GM18505 (cell line): Measurements from ENCODE around the gene ZNRD2.
"Not testable (repeated sequence)": the region's sequence is repeated elsewhere in the genome, so short reads cannot be mapped to it uniquely, and the experiment has no call there.

ENCODE experiments used
- ATAC-seq: cut with Tn5 transposase; IDR thresholded peaks from one replicate; pipeline ENCODE4 v1.9.1; 2021; ENCODE audit not compliant: unreplicated experiment
- POLR2A ChIP-seq: IDR thresholded peaks from 4 replicates; pipeline ENCODE4 v1.6.1; 2011; ENCODE audit warnings: borderline replicate concordance; ENCODE audit not compliant: insufficient read depth, insufficient read length; ENCODE audit errors: extremely low read depth

ZNRD2 gene, protein sequence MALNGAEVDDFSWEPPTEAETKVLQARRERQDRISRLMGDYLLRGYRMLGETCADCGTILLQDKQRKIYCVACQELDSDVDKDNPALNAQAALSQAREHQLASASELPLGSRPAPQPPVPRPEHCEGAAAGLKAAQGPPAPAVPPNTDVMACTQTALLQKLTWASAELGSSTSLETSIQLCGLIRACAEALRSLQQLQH

DNA sequence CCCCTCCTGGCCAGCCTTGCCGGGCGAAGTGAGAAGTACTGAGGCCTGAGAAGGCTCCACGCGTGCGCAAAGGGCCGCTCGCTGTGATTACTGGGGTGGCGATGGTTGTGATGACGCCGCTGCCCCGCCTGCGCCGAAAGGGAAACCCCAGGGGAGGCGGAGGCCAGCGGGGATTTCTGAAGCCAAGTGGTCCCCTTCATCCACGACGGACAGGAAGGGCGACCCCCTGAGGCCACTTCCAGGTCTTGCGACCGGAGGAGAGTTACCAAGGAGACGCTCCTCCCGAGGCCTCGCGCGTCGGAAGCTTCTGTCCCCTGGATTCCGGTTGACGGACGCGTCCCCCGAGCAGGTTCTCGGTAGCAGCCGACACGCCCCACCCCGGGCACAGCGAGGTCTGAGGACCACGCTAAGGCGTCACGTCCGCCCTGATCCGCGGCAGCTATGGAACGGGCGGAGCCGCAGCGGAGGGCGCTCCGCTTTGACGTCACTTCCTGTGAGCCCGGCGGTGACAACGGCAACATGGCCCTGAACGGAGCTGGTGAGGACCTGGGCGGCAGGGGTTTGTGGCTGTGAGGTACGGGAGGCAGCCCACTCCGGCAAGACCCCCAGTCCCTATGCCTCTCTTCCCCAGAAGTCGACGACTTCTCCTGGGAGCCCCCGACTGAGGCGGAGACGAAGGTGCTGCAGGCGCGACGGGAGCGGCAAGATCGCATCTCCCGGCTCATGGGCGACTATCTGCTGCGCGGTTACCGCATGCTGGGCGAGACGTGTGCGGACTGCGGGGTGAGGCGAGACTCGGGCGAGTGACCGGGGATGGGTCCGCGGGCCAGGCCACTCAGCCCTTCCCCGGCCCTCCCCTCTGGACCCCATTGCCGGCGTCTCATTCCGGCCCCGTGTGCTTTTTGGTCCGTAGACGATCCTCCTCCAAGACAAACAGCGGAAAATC is at the start of gene ZNRD2:
ZNRD2 (plus strand) TSS at position 505 of the 946 bp plus-strand sequence; CDS start at position 520, 15 bp downstream.
- ATAC-seq, result peak; percentile 60
- peak; percentile 78 for TF ChIP-seq POLR2A

DNA sequence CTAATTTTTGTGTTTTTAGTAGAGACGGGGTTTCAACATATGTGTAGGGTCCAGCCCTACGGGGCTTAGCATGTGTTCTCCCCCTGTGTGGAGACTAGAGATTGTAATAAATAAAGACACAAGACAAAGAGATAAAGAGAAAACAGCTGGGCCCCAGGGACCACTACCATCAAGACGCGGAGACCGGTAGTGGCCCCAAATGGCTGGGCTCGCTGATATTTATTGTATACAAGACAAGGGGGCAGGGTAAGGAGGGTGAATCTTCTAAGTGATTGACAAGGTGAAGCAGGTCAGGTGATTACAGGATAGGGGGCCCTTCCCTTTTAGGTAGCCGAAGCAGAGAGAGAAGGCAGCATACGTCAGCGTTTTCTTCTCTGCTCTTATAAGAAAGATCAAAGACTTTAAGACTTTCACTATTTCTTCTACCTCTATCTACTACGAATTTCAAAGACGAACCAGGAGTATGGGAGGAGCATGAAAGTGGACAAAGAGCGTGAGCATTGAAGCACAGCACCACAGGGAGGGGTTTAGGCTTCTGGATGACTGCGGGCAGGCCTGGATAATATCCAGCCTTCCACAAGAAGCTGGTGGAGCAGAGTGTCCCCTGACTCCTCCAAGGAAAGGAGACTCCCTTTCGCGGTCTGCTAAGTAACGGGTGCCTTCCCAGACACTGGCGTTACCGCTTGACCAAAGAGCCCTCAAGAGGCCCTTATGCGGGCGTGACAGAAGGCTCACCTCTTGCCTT is 48.3 kb upstream of the ZNRD2 start:
- not testable (repeated sequence) for ATAC-seq

DNA sequence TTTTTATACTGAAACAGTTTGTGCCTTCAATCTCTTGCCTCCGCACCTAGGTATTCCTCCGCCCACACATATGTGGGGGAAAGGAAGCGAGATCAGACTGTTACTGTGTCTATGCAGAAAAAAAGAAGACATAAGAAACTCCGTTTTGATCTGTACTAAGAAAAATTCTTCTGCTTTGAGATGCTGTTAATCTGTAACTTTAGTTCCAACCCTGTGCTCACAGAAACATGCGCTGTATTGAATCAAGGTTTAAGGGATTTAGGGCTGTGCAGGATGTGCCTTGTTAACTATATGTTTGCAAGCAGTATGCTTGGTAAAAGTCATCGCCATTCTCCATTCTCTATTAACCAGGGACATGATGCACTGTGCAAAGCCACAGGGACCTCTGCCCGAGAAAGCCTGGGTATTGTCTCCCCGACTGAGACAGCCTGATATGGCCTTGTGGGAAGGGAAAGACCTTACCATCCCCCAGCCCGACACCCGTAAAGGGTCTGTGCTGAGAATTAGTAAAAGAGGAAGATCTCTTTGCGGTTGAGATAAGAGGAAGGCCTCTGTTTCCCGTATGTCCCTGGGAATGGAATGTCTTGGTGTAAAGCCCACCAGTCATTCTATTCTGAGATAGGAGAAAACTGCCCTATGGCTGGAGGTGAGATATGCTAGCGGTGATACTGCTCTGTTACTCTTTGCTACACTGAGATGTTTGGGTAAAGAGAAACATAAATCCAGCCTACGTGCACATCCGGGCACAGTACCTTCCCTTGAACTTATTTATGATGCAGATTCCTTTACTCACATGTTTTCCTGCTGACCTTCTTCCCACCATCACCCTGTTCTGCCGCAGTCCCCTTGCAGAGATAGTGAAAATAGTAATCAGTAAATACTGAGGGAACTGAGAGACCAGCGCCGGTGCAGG is 47.3 kb upstream of the ZNRD2 start:
- not testable (repeated sequence) for ATAC-seq

DNA sequence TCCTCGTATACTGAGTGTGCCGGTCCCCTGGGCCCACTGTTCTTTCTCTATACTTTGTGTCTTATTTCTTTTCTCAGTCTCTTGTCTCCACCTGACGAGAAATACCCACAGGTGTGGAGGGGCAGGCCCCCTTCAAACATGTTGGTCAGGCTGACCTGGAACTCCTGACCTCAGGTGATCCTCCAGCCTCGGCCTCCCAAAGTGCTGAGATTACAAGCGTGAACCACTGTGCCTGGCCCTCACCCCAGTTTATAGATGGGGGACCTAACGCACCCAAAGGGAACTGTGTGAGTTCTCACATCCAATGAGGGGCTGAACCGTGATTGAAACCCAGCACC is 46.7 kb upstream of the ZNRD2 start:
- not testable (repeated sequence) for ATAC-seq

DNA sequence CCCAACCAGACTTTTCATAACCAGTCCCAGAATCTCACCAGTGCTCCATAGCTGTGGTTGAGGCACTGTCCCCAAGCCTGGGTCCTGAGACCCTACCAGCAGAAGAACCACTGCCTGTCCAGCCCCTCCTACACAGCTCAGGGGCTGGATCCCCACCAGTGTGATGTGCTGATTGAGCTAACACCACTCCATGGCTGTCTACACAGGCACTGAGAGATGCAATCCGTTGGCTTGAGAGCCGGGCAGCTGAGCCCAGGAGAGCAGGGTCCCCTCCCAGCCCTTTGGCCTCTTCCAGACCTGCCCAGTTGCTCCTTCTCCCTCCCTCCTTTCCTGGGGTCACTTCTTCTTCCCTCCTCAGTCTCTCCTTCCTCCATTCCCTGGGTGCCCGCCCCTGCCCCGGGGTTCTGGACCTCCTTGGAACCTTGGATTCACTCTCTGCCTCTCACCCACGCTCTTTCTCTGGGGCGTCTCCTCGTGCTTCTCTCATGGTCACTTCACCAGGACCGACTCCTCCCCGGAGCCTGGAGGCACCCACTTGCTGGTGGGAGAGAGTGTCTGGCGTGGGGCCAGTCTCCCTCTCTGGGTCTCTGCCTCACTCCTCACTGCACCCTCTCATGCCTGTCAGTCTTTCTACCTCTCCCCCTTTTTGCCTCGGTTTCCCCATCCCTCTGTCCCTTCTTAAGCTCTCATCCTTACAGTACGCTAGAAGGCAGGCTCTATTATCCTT is 46.1 kb upstream of the ZNRD2 start:
- ATAC-seq, result no peak

DNA sequence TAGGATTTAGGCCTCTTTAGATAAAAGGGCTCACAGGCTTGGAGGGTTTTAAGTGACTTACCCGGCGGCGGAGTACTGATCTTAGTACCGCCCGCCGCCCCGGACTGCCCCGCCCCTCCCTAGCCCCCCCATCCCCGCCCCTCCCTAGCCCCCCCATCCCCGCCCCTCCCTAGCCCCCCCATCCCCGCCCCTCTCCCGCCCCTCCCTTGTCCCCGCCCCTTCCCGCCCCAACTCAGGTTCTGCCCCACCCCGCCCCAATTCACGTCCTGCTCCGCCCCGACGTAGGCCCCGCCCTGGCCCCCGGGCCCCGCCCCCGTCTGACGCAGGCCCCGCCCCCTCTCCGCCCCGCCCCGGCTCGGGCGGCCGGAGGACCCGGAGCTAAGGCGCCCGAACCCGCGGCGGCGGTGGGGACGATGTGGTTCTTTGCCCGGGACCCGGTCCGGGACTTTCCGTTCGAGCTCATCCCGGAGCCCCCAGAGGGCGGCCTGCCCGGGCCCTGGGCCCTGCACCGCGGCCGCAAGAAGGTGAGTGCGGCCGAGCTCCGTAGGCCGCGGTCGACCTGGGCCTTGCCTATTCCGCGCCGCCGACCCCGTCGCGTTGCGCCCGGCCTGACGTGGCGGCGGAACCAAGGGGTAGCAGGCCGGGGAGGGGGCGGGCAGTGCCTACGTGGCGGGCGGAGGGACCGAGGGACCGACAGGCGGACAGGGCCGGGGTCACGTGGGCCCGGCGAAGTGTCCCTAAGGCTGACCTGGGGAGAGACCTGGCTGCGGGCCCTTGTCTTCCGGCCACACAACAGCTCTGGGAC is 45.3 kb upstream of the ZNRD2 start, which contains the start of gene SCYL1:
SCYL1 (plus strand) TSS at position 343 of the 805 bp plus-strand sequence; CDS start at position 414, 71 bp downstream.
- ATAC-seq, result peak; percentile 64
- TF ChIP-seq POLR2A, result peak; percentile 69

More for the DNA sequence above, 46.1 kb upstream of the ZNRD2 start:
- no peak for TF ChIP-seq POLR2A

DNA sequence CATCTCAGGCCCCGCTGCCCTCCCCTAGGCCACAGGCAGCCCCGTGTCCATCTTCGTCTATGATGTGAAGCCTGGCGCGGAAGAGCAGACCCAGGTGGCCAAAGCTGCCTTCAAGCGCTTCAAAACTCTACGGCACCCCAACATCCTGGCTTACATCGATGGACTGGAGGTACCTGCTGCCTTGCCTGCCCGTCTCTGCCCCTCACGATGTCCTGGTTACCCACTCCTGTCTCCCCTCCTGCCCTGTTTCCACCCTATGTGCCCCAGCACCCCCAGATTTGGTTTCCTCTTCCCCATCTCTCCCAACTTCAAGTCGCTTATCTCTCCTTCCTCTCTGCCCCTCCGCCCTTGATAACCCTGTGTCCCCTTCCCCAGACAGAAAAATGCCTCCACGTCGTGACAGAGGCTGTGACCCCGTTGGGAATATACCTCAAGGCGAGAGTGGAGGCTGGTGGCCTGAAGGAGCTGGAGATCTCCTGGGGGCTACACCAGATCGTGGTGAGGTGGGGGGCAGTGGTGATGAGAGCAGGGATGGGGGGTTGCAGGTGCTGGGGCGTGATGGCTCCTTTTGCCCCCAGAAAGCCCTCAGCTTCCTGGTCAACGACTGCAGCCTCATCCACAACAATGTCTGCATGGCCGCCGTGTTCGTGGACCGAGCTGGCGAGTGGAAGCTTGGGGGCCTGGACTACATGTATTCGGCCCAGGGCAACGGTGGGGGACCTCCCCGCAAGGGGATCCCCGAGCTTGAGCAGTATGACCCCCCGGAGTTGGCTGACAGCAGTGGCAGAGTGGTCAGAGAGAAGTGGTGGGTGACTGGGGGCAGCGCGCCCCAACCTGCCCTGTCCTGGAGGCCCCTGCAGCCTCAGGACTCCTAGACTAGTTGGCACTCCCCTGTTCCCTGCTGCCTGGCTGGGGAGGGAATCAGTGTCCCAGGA is 44.5 kb upstream of the ZNRD2 start:
- no peak for ATAC-seq

DNA sequence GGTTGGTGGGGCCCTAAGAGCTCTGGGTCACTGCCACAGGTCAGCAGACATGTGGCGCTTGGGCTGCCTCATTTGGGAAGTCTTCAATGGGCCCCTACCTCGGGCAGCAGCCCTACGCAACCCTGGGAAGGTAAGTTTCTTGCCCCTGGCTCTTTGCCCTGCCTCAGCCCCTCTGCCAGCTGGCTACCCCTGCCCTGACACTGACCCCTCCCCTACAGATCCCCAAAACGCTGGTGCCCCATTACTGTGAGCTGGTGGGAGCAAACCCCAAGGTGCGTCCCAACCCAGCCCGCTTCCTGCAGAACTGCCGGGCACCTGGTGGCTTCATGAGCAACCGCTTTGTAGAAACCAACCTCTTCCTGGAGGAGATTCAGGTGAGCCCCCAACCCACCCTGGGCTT is 43.5 kb upstream of the ZNRD2 start:
- no peak for ATAC-seq
- TF ChIP-seq POLR2A, result no peak

More for the DNA sequence above, 44.5 kb upstream of the ZNRD2 start:
- TF ChIP-seq POLR2A, result no peak

DNA sequence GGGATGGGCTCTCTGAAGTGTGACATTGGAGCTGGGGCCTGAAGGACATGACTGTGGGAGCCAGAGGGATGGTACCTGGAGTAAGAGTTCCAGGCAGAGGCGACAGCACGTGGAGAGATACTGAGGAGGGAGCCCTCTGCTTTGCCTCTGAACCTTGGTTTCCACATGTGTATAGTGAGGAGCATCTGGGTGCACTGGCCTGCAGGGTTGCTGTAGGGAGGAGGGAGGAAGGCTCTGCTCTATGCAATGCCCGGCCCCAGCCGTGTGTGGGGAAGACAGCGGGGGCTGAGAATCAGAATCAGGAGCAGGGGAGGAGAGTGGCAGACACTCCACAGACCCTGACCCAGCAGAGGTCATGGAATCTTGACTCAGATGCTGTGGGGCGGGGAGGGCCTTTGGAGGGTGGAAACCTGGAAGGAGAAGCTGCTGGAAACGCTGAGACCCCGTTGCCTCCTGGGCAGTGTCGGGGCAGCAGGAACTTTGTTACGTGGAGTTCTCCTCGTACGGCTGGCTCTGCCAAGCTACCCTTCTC is 41.4 kb upstream of the ZNRD2 start:
- TF ChIP-seq POLR2A, result no peak
- no peak for ATAC-seq

DNA sequence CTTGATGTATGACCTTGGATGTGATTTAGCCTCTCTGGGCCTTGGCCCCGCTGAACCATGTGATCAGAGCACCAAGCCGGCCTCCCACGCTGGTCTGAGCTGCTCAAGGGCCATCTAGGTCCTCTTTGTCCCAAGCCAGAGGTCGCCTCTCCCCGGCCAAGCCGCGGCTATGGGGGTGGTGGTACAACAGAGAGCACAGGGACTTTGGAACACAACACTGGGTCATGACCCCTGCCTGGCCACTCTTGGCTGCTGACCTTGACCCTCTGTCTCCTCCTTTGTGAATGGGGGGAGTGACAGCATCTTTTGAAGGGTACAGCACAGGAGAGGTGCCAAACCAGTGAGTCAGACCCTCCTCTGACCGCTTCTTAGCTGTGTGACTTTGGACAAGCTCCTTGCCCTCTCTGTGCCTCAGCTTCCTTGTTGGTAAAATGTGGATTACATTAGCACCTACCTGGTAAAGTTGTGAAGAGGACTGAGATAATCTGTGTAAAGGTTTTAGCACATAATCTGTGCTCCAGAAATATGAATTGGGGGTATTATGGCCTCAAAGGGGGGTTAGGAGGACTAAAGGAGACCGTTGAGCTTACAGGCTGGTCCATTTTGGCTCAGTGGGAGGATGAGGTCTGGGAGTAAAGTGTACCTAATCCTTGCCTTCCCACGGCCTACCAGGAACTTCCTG is 40.7 kb upstream of the ZNRD2 start:
- no peak for ATAC-seq
- no peak for TF ChIP-seq POLR2A
